Suprapubic skin (tissue), 4 donors: ENCODE results near the gene POLR2L. TPM values are rescaled to one million over a fixed set of nuclear protein-coding genes. Genes with fewer than 3 reads are reported as not detected.

ENCODE experiments used
- DNase-seq, 2 donors: peaks; one replicate each; pipeline ENCODE4 v3.0.0-alpha.2; 2019; ENCODE audit warnings: low spot score in 2 of 2
- H3K27ac ChIP-seq: fragments of 200-600 bp; sonication (generic); one replicate; pipeline ENCODE4 v1.5.1; 2019
- H3K27me3 ChIP-seq: fragments of 200-600 bp; sonication (generic); one replicate; pipeline ENCODE4 v1.5.1; 2019
- H3K36me3 ChIP-seq: fragments of 200-600 bp; sonication (generic); one replicate; pipeline ENCODE4 v1.5.1; 2019
- H3K4me1 ChIP-seq: fragments of 200-600 bp; sonication (generic); one replicate; pipeline ENCODE4 v1.5.1; 2019
- H3K4me3 ChIP-seq: fragments of 200-600 bp; sonication (generic); one replicate; pipeline ENCODE4 v1.5.1; 2019; ENCODE audit warnings: mild to moderate bottlenecking
- H3K9me3 ChIP-seq: fragments of 200-600 bp; sonication (generic); one replicate; pipeline ENCODE4 v1.5.1; 2019
- CTCF ChIP-seq, 2 donors: fragments of 200-600 bp in 1 of 2; fragments of 450-650 bp in 1 of 2; sonication (generic) in 1 of 2; IDR thresholded peaks; one replicate each; pipeline ENCODE4 v1.5.1; 2016 to 2019; ENCODE audit warnings: antibody characterized with exemption in 2 of 2, mild to moderate bottlenecking in 1 of 2, moderate library complexity in 1 of 2
- EP300 ChIP-seq: sonication (generic); formaldehyde crosslinking; IDR thresholded peaks from one replicate; pipeline ENCODE4 v1.6.1; 2017; ENCODE audit warnings: antibody characterized with exemption
- POLR2A ChIP-seq, 2 donors: fragments of 450-650 bp; IDR thresholded peaks; one replicate each; pipeline ENCODE4 v1.6.1; 2017; ENCODE audit warnings: antibody characterized with exemption in 2 of 2, mild to moderate bottlenecking in 2 of 2, moderate library complexity in 2 of 2
- POLR2AphosphoS5 ChIP-seq, 3 donors: sonication (generic); formaldehyde crosslinking; IDR thresholded peaks; one replicate each; pipeline ENCODE4 v1.6.1; 2017; ENCODE audit warnings: antibody characterized with exemption in 3 of 3
- WGBS: methylation state at CpG from one replicate; pipeline ENCODE4 v1.1.5; 2018; 5-methylcytosine and 5-hydroxymethylcytosine counted together
- total RNA-seq, 4 donors: library from RNA; depleted of rRNA; stranded (reverse); fragments of >200 nt; gene quantifications; one replicate each; pipeline ENCODE4 v1.1.0, GENCODE V29; 2016

The POLR2L gene
- total RNA-seq, 4 donors from 2014 or later = 31.1 to 76.4 (median 56.4) TPM

GRCh38 chr11:823441-824291 lies 18.7 kb downstream of the POLR2L start:
- Histone ChIP-seq H3K4me3 (no peak overlapping the region), H3K9me3 (no peaks in the 10 kb centered on the region), H3K27me3 (peaks cover 7% of the 10 kb centered on the region), H3K4me1 (peaks cover 65% of the 10 kb centered on the region), H3K36me3 (peaks cover 36% of the 10 kb centered on the region), H3K27ac (no peak overlapping the region)
- TF ChIP-seq POLR2A (IDR thresholded peaks at IDR 0.05) (no peak), EP300 (no peak), POLR2AphosphoS5 (IDR thresholded peaks at IDR 0.05) (no peak), CTCF (IDR thresholded peaks at IDR 0.05) (no peak)
- WGBS = 90% methylated on average over 32 of the region's 53 CpGs
- no peak for DNase-seq

GRCh38 chr11:821512-822371 lies 20.6 kb downstream of the POLR2L start:
- Histone ChIP-seq H3K27ac (peak overlapping the region; percentile 34), H3K27me3 (peaks cover under 1% of the 10 kb centered on the region), H3K4me1 (peaks cover 52% of the 10 kb centered on the region), H3K9me3 (no peaks in the 10 kb centered on the region), H3K36me3 (peaks cover 36% of the 10 kb centered on the region), H3K4me3 (peak overlapping the region; percentile 95)
- 85% methylated on average over 7 of the region's 22 CpGs for WGBS
- no peak for DNase-seq
- TF ChIP-seq POLR2A (IDR thresholded peaks at IDR 0.05) (no peak), EP300 (no peak), POLR2AphosphoS5 (IDR thresholded peaks at IDR 0.05) (no peak), CTCF (IDR thresholded peaks at IDR 0.05) (no peak)

GRCh38 chr11:820655-821511 lies 21.4 kb downstream of the POLR2L start:
- 48% methylated on average over 8 of the region's 11 CpGs for WGBS
- Histone ChIP-seq H3K27ac (peak overlapping the region; percentile 100), H3K36me3 (peaks cover 36% of the 10 kb centered on the region), H3K27me3 (no peaks in the 10 kb centered on the region), H3K4me3 (peak overlapping the region; percentile 95), H3K4me1 (peaks cover 47% of the 10 kb centered on the region), H3K9me3 (no peaks in the 10 kb centered on the region)
- peak in 1 of 2 donors; percentile 90 for DNase-seq
- TF ChIP-seq EP300 (no peak), POLR2AphosphoS5 (IDR thresholded peaks at IDR 0.05) (peak in 2 of 3 donors; percentile 18 to 43)

- peak; percentile 95 for DNase-seq
- H3K36me3 ChIP-seq = peaks cover 32% of the 10 kb centered on the region
- peak overlapping the region; percentile 95 for H3K4me3 ChIP-seq
- WGBS = no CpG with 5 or more reads among the region's 47 CpGs
- H3K27ac ChIP-seq = peak overlapping the region; percentile 100
- peak in 1 of 2 donors; percentile 44 for TF ChIP-seq POLR2A (IDR thresholded peaks at IDR 0.05)
- TF ChIP-seq CTCF (IDR thresholded peaks at IDR 0.05) = no peak
- H3K9me3 ChIP-seq = no peaks in the 10 kb centered on the region
- H3K4me1 ChIP-seq = peaks cover 43% of the 10 kb centered on the region
- no peaks in the 10 kb centered on the region for H3K27me3 ChIP-seq
Measured at GRCh38 chr11:819943-820649, 22.2 kb downstream of the POLR2L start.
